Memory B cell (primary cell): ENCODE data around the gene BCL10.
A peak's percentile ranks its signal among the peaks of the same experiment; 100 is the strongest.

Source experiments
- ATAC-seq: fragments of 150-1000 bp; cut with Tn5 transposase; 2 replicates; pipeline ENCODE4 v1.10.0; 2021; ENCODE audit warnings: low read depth, mild to moderate bottlenecking, moderate library complexity
- DNase-seq, 2 donors: peaks; one replicate each; pipeline ENCODE4 v3.0.0; 2022; ENCODE audit warnings: low spot score in 2 of 2
- H3K27ac Mint-ChIP-seq: one replicate; pipeline ENCODE4 v1.8.0; 2022; ENCODE audit warnings: mild to moderate bottlenecking, moderate library complexity, mixed read lengths
- H3K27me3 Mint-ChIP-seq: one replicate; pipeline ENCODE4 v1.8.0; 2022; ENCODE audit warnings: mixed read lengths
- H3K36me3 Mint-ChIP-seq: one replicate; pipeline ENCODE4 v1.8.0; 2022; ENCODE audit warnings: mild to moderate bottlenecking, mixed read lengths
- H3K4me1 Mint-ChIP-seq: one replicate; pipeline ENCODE4 v1.8.0; 2022; ENCODE audit warnings: mixed read lengths
- H3K4me3 Mint-ChIP-seq: one replicate; pipeline ENCODE4 v1.8.0; 2022; ENCODE audit warnings: mild to moderate bottlenecking, moderate library complexity, mixed read lengths
- H3K9me3 Mint-ChIP-seq: one replicate; pipeline ENCODE4 v1.8.0; 2022; ENCODE audit warnings: mixed read lengths

BCL10 gene

DNA sequence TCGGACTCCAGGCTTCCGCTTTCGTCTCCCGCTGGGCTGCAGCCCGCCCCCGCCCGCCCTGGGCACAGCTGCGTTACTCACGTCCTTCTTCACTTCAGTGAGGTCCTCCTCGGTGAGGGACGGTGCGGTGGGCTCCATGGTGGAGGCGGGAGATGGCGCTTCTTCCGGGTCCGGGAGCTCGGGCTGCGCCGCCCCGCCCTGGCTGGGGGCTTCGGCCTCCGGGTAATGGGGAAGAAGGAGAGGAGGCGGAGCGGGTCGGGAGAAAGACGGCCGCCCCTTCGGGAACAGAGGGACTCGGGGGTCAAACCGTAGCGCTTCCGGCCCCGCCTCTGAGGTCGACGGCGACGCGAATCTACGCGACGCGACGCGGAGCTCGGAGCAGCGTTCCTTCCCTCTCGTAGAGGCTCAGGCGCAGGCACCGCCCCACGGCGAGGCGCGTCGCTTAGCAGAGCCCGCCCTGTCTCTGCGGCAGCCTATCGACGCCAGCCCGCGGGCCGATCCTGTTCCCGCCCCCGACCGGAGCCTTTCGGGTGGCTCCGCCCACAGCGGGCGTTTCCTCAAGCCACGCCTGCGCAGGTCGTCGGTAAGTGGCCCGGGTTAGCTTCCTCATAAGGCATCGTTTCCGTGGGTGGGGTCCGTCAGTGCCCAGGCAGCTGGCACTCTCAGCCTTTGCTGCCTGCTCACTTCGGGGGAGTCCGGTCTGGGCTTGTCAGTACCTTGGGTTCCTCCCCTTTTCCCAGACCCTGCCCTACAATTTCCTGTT is at the start of gene BCL10:
TSS of gene BCL10 (minus strand) at position 418 of the 763 bp plus-strand sequence. CDS start at position 138, 280 bp downstream.
- ATAC-seq (peak; percentile 87), DNase-seq (peak; percentile 97 to 98)
- Mint-ChIP-seq H3K4me3 (peak within 1 kb of the TSS; percentile 94), H3K27ac (peak within 1 kb of the TSS; percentile 97), H3K4me1 (peaks cover 43% of the 10 kb centered on the region), H3K36me3 (peaks cover 25% of the 10 kb centered on the region), H3K9me3 (no peaks in the 10 kb centered on the region), H3K27me3 (no peaks in the 10 kb centered on the region)

DNA sequence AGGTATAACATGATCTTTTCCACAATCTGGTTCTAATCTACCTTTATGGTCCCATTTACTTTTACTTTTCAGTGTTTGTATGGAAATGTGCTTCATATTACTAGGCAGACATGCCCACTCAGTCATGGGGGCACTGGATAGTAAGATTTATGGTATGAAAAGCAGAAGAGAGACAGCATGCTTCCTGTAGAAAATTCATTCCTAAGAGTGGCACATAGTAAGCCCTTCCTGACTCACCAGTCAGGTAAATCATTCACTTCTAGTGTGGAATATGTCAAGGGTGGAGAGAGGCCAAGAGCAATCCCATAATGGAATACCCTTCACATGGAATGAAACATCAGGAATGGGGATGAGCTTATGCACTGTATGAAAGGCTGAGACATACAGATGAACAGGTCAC is 49.5 kb upstream of the BCL10 start:
- ATAC-seq, result no peak
- Mint-ChIP-seq H3K4me1 (peaks cover 10% of the 10 kb centered on the region), H3K27ac (no peak overlapping the region), H3K9me3 (no peaks in the 10 kb centered on the region), H3K4me3 (no peak overlapping the region), H3K36me3 (peaks cover 5% of the 10 kb centered on the region), H3K27me3 (no peaks in the 10 kb centered on the region)
- DNase-seq, result no peak

DNA sequence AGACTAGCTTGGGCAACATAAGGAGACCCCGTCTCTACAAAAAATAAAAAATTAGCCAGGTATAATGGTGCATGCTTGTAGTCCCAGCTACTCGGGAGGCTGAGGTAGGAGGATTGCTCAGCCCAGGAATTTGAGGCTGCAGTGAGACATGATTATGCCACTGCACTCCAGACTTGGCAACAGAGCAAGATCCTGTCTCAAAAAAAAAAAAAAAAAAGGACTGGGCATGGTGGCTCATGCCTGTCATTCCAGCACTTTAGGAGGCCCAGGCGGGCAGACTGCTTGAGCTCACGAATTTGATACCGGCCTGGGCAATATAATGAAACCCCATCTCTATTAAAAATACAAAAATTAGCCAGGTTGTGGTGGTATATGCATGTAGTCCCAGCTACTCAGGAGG is 47.3 kb upstream of the BCL10 start:
- ATAC-seq, result no peak
- peaks cover 10% of the 10 kb centered on the region for H3K36me3 Mint-ChIP-seq
- H3K27me3 Mint-ChIP-seq, result no peaks in the 10 kb centered on the region
- H3K9me3 Mint-ChIP-seq, result no peaks in the 10 kb centered on the region
- H3K4me3 Mint-ChIP-seq, result no peak overlapping the region
- no peak overlapping the region for H3K27ac Mint-ChIP-seq
- no peak for DNase-seq
- peaks cover 5% of the 10 kb centered on the region for H3K4me1 Mint-ChIP-seq

DNA sequence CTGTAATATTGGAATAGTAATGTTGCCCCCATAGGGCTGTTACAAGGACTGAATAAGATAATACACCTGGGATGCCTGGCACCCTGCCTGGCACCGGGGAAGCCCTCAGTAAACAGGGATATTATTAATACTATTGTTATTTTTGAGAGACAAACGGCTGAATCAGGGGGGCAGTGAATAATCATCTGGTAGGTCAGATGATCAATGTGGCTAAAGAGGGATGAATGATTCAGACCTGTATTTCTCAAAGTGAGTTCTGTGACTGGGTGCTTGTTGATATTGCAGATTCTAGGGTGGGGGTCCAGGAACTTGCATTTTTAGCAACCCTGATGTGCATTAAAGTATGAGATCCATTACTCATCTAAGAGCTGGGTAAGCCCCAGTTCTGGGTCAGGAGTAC is 46.2 kb upstream of the BCL10 start:
- no peak for DNase-seq
- no peak overlapping the region for H3K4me3 Mint-ChIP-seq

DNA sequence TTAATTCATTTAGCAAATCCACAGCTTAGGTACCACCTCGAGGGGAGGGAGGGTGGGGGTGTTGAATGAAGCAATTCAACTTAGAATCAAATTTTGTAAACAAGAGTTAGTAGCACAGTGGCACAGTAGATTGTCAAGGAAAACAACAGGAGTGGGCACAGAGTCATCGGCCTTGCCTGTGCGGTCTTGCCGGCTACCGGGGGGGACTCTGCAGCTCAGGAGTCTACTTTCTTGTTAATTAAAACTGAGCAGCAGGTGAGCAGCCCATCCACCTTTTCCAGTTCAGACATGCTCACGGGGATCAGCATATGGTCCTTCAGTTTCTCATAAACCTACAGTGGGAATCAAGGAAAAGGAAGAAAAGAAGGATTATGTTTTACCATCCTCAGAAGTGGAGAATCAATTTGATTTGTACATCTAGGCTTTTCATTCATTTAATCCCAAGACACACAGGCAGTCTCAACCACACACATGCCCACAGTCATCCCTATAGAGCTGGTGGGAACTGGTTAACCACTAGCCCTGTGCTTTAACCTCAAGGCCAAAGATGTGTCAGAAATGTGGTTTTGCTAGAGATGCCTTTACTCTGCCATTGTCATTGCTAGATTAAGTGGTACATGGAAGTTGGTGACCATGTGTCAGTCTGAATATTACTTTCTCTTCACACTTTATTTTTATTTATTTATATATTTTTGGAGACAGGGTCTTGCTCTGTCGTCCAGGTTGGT is 45.0 kb upstream of the BCL10 start:
- H3K9me3 Mint-ChIP-seq, result no peaks in the 10 kb centered on the region
- H3K27me3 Mint-ChIP-seq, result no peaks in the 10 kb centered on the region
- H3K4me3 Mint-ChIP-seq, result no peak overlapping the region
- H3K36me3 Mint-ChIP-seq, result peaks cover 9% of the 10 kb centered on the region
- DNase-seq (no peak), ATAC-seq (no peak)
- H3K27ac Mint-ChIP-seq, result no peak overlapping the region
- H3K4me1 Mint-ChIP-seq, result peaks cover 5% of the 10 kb centered on the region

More for the DNA sequence above, 46.2 kb upstream of the BCL10 start:
- Mint-ChIP-seq H3K9me3 (no peaks in the 10 kb centered on the region), H3K27me3 (no peaks in the 10 kb centered on the region), H3K4me1 (peaks cover 5% of the 10 kb centered on the region), H3K36me3 (peaks cover 6% of the 10 kb centered on the region), H3K27ac (no peak overlapping the region)
- ATAC-seq, result no peak

- no peaks in the 10 kb centered on the region for H3K27me3 Mint-ChIP-seq
- DNase-seq (no peak), ATAC-seq (no peak)
- H3K27ac Mint-ChIP-seq, result no peak overlapping the region
- no peaks in the 10 kb centered on the region for H3K9me3 Mint-ChIP-seq
- peaks cover 5% of the 10 kb centered on the region for H3K4me1 Mint-ChIP-seq
- H3K36me3 Mint-ChIP-seq, result peaks cover 9% of the 10 kb centered on the region
- no peak overlapping the region for H3K4me3 Mint-ChIP-seq
Observed at GRCh38 chr1:85320371-85321131, 44.1 kb upstream of the BCL10 start.

DNA sequence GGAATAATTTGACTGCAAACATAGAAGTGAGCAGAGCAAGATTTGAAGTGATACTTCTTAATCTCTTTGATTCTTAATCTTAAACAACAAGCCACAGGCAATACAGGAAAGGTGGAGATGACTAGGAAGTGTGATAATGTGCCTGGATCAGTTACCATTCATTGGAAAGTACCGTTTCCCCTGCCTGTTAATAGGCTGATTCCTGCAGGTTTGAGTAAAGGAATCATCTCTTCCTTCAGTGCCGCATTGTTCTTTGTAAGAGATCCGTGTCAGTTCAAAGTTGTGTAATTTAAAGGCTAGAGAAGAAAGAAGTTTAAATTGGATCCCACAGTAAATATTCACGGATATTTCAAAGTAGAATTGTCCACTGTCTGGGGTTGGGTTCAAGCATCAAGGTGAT is 43.5 kb upstream of the BCL10 start:
- Mint-ChIP-seq H3K9me3 (no peaks in the 10 kb centered on the region), H3K27me3 (no peaks in the 10 kb centered on the region), H3K36me3 (peaks cover 9% of the 10 kb centered on the region), H3K4me1 (peaks cover 5% of the 10 kb centered on the region), H3K27ac (no peak overlapping the region), H3K4me3 (no peak overlapping the region)
- no peak for DNase-seq
- ATAC-seq, result no peak

GRCh38 chr1:85319491-85319890 is 43.1 kb upstream of the BCL10 start:
- no peak overlapping the region for H3K27ac Mint-ChIP-seq
- H3K4me1 Mint-ChIP-seq, result peaks cover 5% of the 10 kb centered on the region
- H3K27me3 Mint-ChIP-seq, result no peaks in the 10 kb centered on the region
- H3K4me3 Mint-ChIP-seq, result no peak overlapping the region
- peaks cover 9% of the 10 kb centered on the region for H3K36me3 Mint-ChIP-seq
- ATAC-seq (no peak), DNase-seq (no peak)
- H3K9me3 Mint-ChIP-seq, result no peaks in the 10 kb centered on the region

- Mint-ChIP-seq H3K27me3 (no peaks in the 10 kb centered on the region), H3K4me1 (peaks cover 8% of the 10 kb centered on the region), H3K27ac (no peak overlapping the region), H3K9me3 (no peaks in the 10 kb centered on the region), H3K4me3 (no peak overlapping the region), H3K36me3 (peaks cover 9% of the 10 kb centered on the region)
- DNase-seq, result no peak
- no peak for ATAC-seq
Observed at GRCh38 chr1:85318217-85318616, 41.8 kb upstream of the BCL10 start.

- DNase-seq, result no peak
- ATAC-seq, result no peak
- H3K4me1 Mint-ChIP-seq, result peaks cover 10% of the 10 kb centered on the region
- H3K27me3 Mint-ChIP-seq, result no peaks in the 10 kb centered on the region
- peaks cover 9% of the 10 kb centered on the region for H3K36me3 Mint-ChIP-seq
- H3K4me3 Mint-ChIP-seq, result no peak overlapping the region
- no peak overlapping the region for H3K27ac Mint-ChIP-seq
- no peaks in the 10 kb centered on the region for H3K9me3 Mint-ChIP-seq
Observed at GRCh38 chr1:85317560-85317959, 41.1 kb upstream of the BCL10 start.

- Mint-ChIP-seq H3K27me3 (no peaks in the 10 kb centered on the region), H3K9me3 (no peaks in the 10 kb centered on the region), H3K4me3 (no peak overlapping the region), H3K36me3 (peaks cover 10% of the 10 kb centered on the region), H3K4me1 (peaks cover 15% of the 10 kb centered on the region), H3K27ac (peak overlapping the region; percentile 40)
- DNase-seq (no peak), ATAC-seq (no peak)
Observed at GRCh38 chr1:85316321-85316720, 39.9 kb upstream of the BCL10 start.

DNA sequence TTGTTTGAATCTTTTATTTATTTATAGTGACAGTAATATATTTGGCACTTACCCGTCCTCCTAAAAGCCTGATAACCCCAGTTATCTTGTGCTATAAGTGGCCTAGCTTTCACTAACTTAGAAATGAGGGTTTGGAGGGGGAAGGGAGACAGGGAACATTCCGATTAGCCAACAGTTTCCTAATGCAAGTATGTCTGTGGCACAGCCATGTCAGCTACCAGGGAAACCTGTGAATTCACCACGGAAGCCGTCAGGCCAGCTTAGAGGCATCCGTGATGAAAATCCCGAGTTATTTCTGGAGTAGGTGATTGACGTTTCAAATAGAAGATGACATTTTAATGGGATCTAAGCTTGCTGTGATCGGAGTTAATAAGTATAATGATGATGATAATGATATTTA is 39.4 kb upstream of the BCL10 start:
- Mint-ChIP-seq H3K4me1 (peaks cover 15% of the 10 kb centered on the region), H3K27me3 (no peaks in the 10 kb centered on the region), H3K4me3 (no peak overlapping the region), H3K27ac (no peak overlapping the region), H3K9me3 (no peaks in the 10 kb centered on the region), H3K36me3 (peaks cover 10% of the 10 kb centered on the region)
- DNase-seq, result no peak
- ATAC-seq, result no peak

DNA sequence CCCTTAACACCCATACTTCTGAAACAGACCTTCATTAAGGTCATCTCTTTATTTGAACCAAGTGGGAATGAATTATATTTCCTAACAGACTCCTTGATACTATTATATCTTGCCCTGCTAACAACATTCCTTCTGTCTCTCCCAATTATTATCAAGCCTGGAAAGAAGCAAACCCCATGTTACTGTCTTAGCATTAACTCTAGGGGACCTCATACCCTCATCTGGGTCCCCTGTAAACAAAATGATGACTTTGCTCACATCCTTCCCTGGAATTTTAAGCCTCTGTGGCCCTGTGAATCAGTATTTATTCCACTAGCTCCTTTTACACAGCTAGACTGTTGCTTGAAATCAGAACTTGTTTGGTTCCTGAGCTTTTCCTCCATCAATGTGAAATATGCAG is 38.3 kb upstream of the BCL10 start:
- Mint-ChIP-seq H3K4me1 (peaks cover 18% of the 10 kb centered on the region), H3K27ac (no peak overlapping the region), H3K4me3 (no peak overlapping the region), H3K36me3 (peaks cover 8% of the 10 kb centered on the region), H3K27me3 (no peaks in the 10 kb centered on the region), H3K9me3 (no peaks in the 10 kb centered on the region)
- ATAC-seq (no peak), DNase-seq (no peak)
